GM13977 (cell line): ENCODE measurements around the gene YEATS4.

Source experiments
- DNase-seq: peaks from one replicate; pipeline ENCODE4 v3.0.0; 2012; ENCODE audit warnings: low spot score
- CTCF ChIP-seq: IDR thresholded peaks from 2 replicates; pipeline ENCODE4 v1.5.1; 2012; ENCODE audit warnings: mild to moderate bottlenecking, control low read depth; ENCODE audit not compliant: insufficient read depth; ENCODE audit errors: extremely low read depth, missing control alignments
- in situ Hi-C: fragments of 300-500 bp; cut with MboI; formaldehyde crosslinking; loops from one replicate; pipeline ENCODE4 v1.12.0; 2022; ENCODE audit warnings: low sequenced_read_pairs, low pct_unique_long_range_greater_than_20kb, mixed read lengths, inconsistent platforms; ENCODE audit not compliant: unreplicated experiment

The YEATS4 gene

GRCh38 chr12:69386921-69387320 lies 27.4 kb downstream of the YEATS4 start:
- TF ChIP-seq CTCF, result no peak
- in situ Hi-C loops, result loop anchor here (25.0 kb wide), 1 partner anchor 200 kb away; the partner anchor contains the start of gene CCT2
- no peak for DNase-seq

- peak; percentile 11 for DNase-seq
- in situ Hi-C loops, result loop anchor here (25.0 kb wide), 1 partner anchor 199 kb away; the partner anchor contains the start of gene CCT2
- TF ChIP-seq CTCF, result peak; percentile 45
Observed at GRCh38 chr12:69388371-69388770, 28.8 kb downstream of the YEATS4 start.

- no peak for TF ChIP-seq CTCF
- DNase-seq, result no peak
- in situ Hi-C loops, result loop anchor here (25.0 kb wide), 1 partner anchor 197 kb away; the partner anchor contains the start of gene CCT2
Observed at GRCh38 chr12:69389831-69390230, 30.3 kb downstream of the YEATS4 start.

GRCh38 chr12:69392179-69392928 lies 32.8 kb downstream of the YEATS4 start:
- in situ Hi-C loops, result loop anchor here (25.0 kb wide), 1 partner anchor 195 kb away; the partner anchor contains the start of gene CCT2
- no peak for TF ChIP-seq CTCF
- DNase-seq, result peak; percentile 34

GRCh38 chr12:69396041-69396440 lies 36.5 kb downstream of the YEATS4 start:
- in situ Hi-C loops, result loop anchor here (25.0 kb wide), 1 partner anchor 191 kb away; the partner anchor contains the start of gene CCT2

GRCh38 chr12:69396963-69397362 lies 37.4 kb downstream of the YEATS4 start:
- TF ChIP-seq CTCF, result no peak
- no peak for DNase-seq
- in situ Hi-C loops, result loop anchor here (25.0 kb wide), 1 partner anchor 190 kb away; the partner anchor contains the start of gene CCT2

More at GRCh38 chr12:69396041-69396440, 36.5 kb downstream of the YEATS4 start:
- no peak for TF ChIP-seq CTCF
- DNase-seq, result no peak
